HCT116 (cell line): ENCODE measurements around the gene SLFN14. TPM values are rescaled to one million over a fixed set of nuclear protein-coding genes. Genes with fewer than 3 reads are reported as not detected.

Experiments
- ATAC-seq: fragments of 200-7000 bp; cut with Tn5 transposase; 2 replicates; pipeline ENCODE4 v1.9.1; 2020; ENCODE audit warnings: mild to moderate bottlenecking, moderate library complexity
- BruUV-seq: library from RNA; stranded (reverse); fragments of 400-500 nt; replicated peaks from 2 replicates; lab custom pipeline; 2021; lab: Mats Ljungman, UMichigan
- CTCF ChIA-PET: fragments of 300-600 bp; sonication (Branson Sonifier 250); formaldehyde crosslinking; loops from one replicate; lab custom pipeline; 2021; ENCODE audit warnings: antibody characterized with exemption; lab: Charles Lee
- POLR2A ChIA-PET: fragments of 300-600, 350-600 bp; sonication (Branson Sonifier 250); formaldehyde crosslinking; loops from one replicate; lab custom pipeline; 2021; ENCODE audit warnings: antibody characterized with exemption; lab: Charles Lee
- RAD21 ChIA-PET, 2 experiments: fragments of 300-600 bp; sonication (Branson Sonifier 250); formaldehyde crosslinking; loops; one replicate each; lab custom pipeline; 2023; ENCODE audit warnings: low total read pairs in 2 of 2; ENCODE audit not compliant: uncharacterized antibody in 2 of 2, unreplicated experiment in 2 of 2, low non-redundant PET in 1 of 2; lab: Charles Lee
- DNase-seq: peaks from one replicate; pipeline ENCODE4 v3.0.0-alpha.2; 2010; ENCODE audit warnings: low read depth, low spot score
- H2AFZ ChIP-seq: fragments of 200-600 bp; shearing (Covaris generic), sonication (generic); 2 replicates; pipeline ENCODE4 v1.6.1; 2017; ENCODE audit warnings: low read depth, mixed run types, mixed read lengths, antibody characterized with exemption, low read length; ENCODE audit not compliant: poor library complexity, severe bottlenecking
- H3K27ac ChIP-seq: 2 replicates; pipeline ENCODE4 v1.5.1; 2012; ENCODE audit warnings: low read depth, low read length
- H3K27me3 ChIP-seq: fragments of 200-600 bp; sonication (generic); 2 replicates; pipeline ENCODE4 v1.6.1; 2016; ENCODE audit warnings: mixed run types, low read length, mixed read lengths; ENCODE audit not compliant: insufficient read depth
- H3K36me3 ChIP-seq, 2 experiments: fragments of 200-500 bp in 1 of 2; fragments of 200-600 bp in 1 of 2; sonication (Bioruptor generic) in 1 of 2; sonication (generic) in 1 of 2; 2 replicates each; pipeline versions ENCODE4 v1.5.1 to v1.6.1; 2014 to 2016; ENCODE audit warnings: low read length in 2 of 2, inconsistent platforms in 1 of 2, mixed read lengths in 1 of 2, mixed run types in 1 of 2; ENCODE audit not compliant: insufficient read depth in 2 of 2, control insufficient read depth in 1 of 2
- H3K4me1 ChIP-seq, 2 experiments: fragments of 200-600 bp in 1 of 2; sonication (generic) in 1 of 2; 2 replicates each; pipeline versions ENCODE4 v1.5.1 to v1.6.1; 2012 to 2017; ENCODE audit warnings: low read length in 2 of 2, inconsistent platforms in 1 of 2, mild to moderate bottlenecking in 1 of 2, mixed read lengths in 1 of 2, mixed run types in 1 of 2, moderate library complexity in 1 of 2; ENCODE audit not compliant: insufficient read depth in 2 of 2, control insufficient read depth in 1 of 2
- H3K4me2 ChIP-seq: fragments of 200-600 bp; sonication (generic); 2 replicates; pipeline ENCODE4 v1.6.1; 2017; ENCODE audit warnings: mixed run types, low read length, mixed read lengths
- H3K4me3 ChIP-seq, 2 experiments: fragments of 200-600 bp in 1 of 2; sonication (generic) in 1 of 2; replicated peaks in 1 of 2; 2 replicates each; pipeline ENCODE4 v1.5.1; 2011 to 2016; ENCODE audit warnings: low read length in 2 of 2, control low read depth in 1 of 2, low read depth in 1 of 2, mild to moderate bottlenecking in 1 of 2, mixed read lengths in 1 of 2, mixed run types in 1 of 2
- H3K79me2 ChIP-seq: fragments of 200-600 bp; sonication (generic); 2 replicates; pipeline ENCODE4 v1.6.1; 2017; ENCODE audit warnings: mild to moderate bottlenecking, mixed run types, low read length, moderate library complexity, mixed read lengths; ENCODE audit not compliant: insufficient read depth
- H3K9ac ChIP-seq: fragments of 200-600 bp; sonication (generic); 2 replicates; pipeline ENCODE4 v1.6.1; 2016; ENCODE audit warnings: low read length, mixed read lengths
- H3K9me2 ChIP-seq: fragments of 200-600 bp; sonication (generic), shearing (Covaris generic); 2 replicates; pipeline ENCODE4 v1.6.1; 2017; ENCODE audit warnings: mixed run types, mild to moderate bottlenecking, moderate library complexity; ENCODE audit not compliant: insufficient read depth
- H3K9me3 ChIP-seq, 2 experiments: fragments of 200-500 bp in 1 of 2; fragments of 200-600 bp in 1 of 2; sonication (Bioruptor generic) in 1 of 2; sonication (generic) in 1 of 2; 2 replicates each; pipeline ENCODE4 v1.6.1; 2014 to 2017; ENCODE audit warnings: low read length in 2 of 2, mixed read lengths in 2 of 2, inconsistent platforms in 1 of 2, low read depth in 1 of 2, mild to moderate bottlenecking in 1 of 2, mixed run types in 1 of 2, moderate library complexity in 1 of 2; ENCODE audit not compliant: control insufficient read depth in 1 of 2, insufficient read depth in 1 of 2
- H4K20me1 ChIP-seq: fragments of 200-600 bp; sonication (generic), shearing (Covaris generic); 2 replicates; pipeline ENCODE4 v1.6.1; 2017; ENCODE audit warnings: mixed run types, mild to moderate bottlenecking, moderate library complexity; ENCODE audit not compliant: insufficient read depth
- CBX3 ChIP-seq: IDR thresholded peaks from 2 replicates; pipeline ENCODE4 v1.6.1; 2012; ENCODE audit warnings: low read depth
- EZH2 ChIP-seq: fragments of 200-600 bp; sonication (generic); IDR thresholded peaks from 2 replicates; pipeline ENCODE4 v1.6.1; 2017; ENCODE audit warnings: antibody characterized with exemption, mixed run types
- EZH2phosphoT487 ChIP-seq: fragments of 200-600 bp; IDR thresholded peaks from 2 replicates; pipeline ENCODE4 v1.6.1; 2018; ENCODE audit warnings: antibody characterized with exemption, borderline replicate concordance
- FOSL1 ChIP-seq: IDR thresholded peaks from 2 replicates; pipeline ENCODE4 v1.6.1; 2012; ENCODE audit warnings: low read depth
- POLR2AphosphoS5 ChIP-seq: IDR thresholded peaks from 2 replicates; pipeline ENCODE4 v1.6.1; 2011; ENCODE audit warnings: mild to moderate bottlenecking, low read depth, low read length, moderate library complexity
- SP1 ChIP-seq: IDR thresholded peaks from 2 replicates; pipeline ENCODE4 v1.6.1; 2012; ENCODE audit warnings: low read depth
- TCF7L2 ChIP-seq: IDR thresholded peaks from 2 replicates; pipeline ENCODE4 v1.7.0; 2011; ENCODE audit warnings: borderline replicate concordance, inconsistent platforms; ENCODE audit not compliant: insufficient read depth, insufficient read length; ENCODE audit errors: extremely low read depth
- YY1 ChIP-seq: IDR thresholded peaks from 2 replicates; pipeline ENCODE4 v1.6.1; 2011; ENCODE audit warnings: low read length, low read depth, moderate library complexity, mild to moderate bottlenecking; ENCODE audit not compliant: insufficient replicate concordance; ENCODE audit errors: extremely low read depth
- intact Hi-C: fragments of 100-400 bp; cut with micrococcal nuclease; formaldehyde crosslinking; loops from 2 replicates; pipeline ENCODE4 v1.10.0; 2022
- total RNA-seq: library from RNA; stranded (reverse); gene quantifications from one replicate; pipeline ENCODE4 v1.2.1, GENCODE V29; 2021; ENCODE audit not compliant: unreplicated experiment
- TF ChIP-seq, protein P1 (sequence below), 3 experiments: fragments of 200-600 bp in 1 of 3; sonication (generic) in 1 of 3; IDR thresholded peaks in 2 of 3; conservative IDR thresholded peaks in 1 of 3; 2 replicates each; pipeline ENCODE4 v1.5.1; 2012 to 2017; ENCODE audit warnings: low read depth in 2 of 3, low read length in 2 of 3, antibody characterized with exemption in 1 of 3, borderline replicate concordance in 1 of 3, control low read depth in 1 of 3, mild to moderate bottlenecking in 1 of 3, mixed read lengths in 1 of 3, mixed run types in 1 of 3, moderate library complexity in 1 of 3; ENCODE audit not compliant: insufficient read depth in 1 of 3
- TF ChIP-seq, protein P2 (sequence below): IDR thresholded peaks from 2 replicates; pipeline ENCODE4 v1.6.1; 2011; ENCODE audit warnings: mild to moderate bottlenecking, low read length, moderate library complexity; ENCODE audit not compliant: insufficient replicate concordance; ENCODE audit errors: extremely low read depth
- TF ChIP-seq, protein P3 (sequence below): IDR thresholded peaks from 2 replicates; pipeline ENCODE4 v1.6.1; 2012
- TF ChIP-seq, protein P4 (sequence below): IDR thresholded peaks from 2 replicates; pipeline ENCODE4 v1.6.1; 2012

The SLFN14 gene
- total RNA-seq, 1 experiment from 2014 or later = not detected

DNA sequence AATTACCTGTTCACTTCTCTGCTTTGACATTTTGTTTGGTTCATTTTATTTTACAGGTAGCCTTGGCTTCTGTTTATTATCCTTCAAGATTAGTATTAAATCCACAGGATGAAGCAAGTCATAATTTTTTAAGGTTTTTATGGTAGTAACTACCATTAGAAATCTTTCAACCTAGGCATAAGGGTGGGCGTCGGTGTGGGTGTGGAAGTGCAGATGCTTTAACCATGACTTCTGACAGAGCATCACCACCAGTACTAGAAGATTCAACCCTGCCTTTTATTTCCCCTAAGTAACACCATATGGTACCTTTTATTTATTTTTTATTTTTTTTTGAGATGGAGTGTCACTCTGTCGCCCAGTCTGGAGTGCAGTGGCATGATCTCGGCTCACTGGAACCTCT is 49.2 kb upstream of the SLFN14 start:
- no peak for DNase-seq

More for the DNA sequence above, 49.2 kb upstream of the SLFN14 start:
- no peaks in the 10 kb centered on the region for H3K9me3 ChIP-seq
- H3K4me2 ChIP-seq = no peak overlapping the region
- ATAC-seq = no peak
- H3K27ac ChIP-seq = no peak overlapping the region
- ChIA-PET CTCF (no interaction called here), RAD21 (no interaction called here), POLR2A (no interaction called here)
- peaks cover 19% of the 10 kb centered on the region for H3K79me2 ChIP-seq
- TF ChIP-seq CBX3 (no peak), YY1 (no peak), POLR2AphosphoS5 (no peak), EZH2phosphoT487 (no peak), SP1 (no peak), TCF7L2 (no peak), EZH2 (no peak), FOSL1 (no peak)
- TF ChIP-seq, protein P1, sequence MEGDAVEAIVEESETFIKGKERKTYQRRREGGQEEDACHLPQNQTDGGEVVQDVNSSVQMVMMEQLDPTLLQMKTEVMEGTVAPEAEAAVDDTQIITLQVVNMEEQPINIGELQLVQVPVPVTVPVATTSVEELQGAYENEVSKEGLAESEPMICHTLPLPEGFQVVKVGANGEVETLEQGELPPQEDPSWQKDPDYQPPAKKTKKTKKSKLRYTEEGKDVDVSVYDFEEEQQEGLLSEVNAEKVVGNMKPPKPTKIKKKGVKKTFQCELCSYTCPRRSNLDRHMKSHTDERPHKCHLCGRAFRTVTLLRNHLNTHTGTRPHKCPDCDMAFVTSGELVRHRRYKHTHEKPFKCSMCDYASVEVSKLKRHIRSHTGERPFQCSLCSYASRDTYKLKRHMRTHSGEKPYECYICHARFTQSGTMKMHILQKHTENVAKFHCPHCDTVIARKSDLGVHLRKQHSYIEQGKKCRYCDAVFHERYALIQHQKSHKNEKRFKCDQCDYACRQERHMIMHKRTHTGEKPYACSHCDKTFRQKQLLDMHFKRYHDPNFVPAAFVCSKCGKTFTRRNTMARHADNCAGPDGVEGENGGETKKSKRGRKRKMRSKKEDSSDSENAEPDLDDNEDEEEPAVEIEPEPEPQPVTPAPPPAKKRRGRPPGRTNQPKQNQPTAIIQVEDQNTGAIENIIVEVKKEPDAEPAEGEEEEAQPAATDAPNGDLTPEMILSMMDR (IDR thresholded peaks at IDR 0.05 in 2 of 3, conservative IDR thresholded peaks at IDR 0.05 in 1 of 3; ENCODE audit: borderline replicate concordance in 1 of 3, insufficient read depth in 1 of 3, low read depth in 2 of 3, low read length in 2 of 3) = no peak
- TF ChIP-seq, protein P2, sequence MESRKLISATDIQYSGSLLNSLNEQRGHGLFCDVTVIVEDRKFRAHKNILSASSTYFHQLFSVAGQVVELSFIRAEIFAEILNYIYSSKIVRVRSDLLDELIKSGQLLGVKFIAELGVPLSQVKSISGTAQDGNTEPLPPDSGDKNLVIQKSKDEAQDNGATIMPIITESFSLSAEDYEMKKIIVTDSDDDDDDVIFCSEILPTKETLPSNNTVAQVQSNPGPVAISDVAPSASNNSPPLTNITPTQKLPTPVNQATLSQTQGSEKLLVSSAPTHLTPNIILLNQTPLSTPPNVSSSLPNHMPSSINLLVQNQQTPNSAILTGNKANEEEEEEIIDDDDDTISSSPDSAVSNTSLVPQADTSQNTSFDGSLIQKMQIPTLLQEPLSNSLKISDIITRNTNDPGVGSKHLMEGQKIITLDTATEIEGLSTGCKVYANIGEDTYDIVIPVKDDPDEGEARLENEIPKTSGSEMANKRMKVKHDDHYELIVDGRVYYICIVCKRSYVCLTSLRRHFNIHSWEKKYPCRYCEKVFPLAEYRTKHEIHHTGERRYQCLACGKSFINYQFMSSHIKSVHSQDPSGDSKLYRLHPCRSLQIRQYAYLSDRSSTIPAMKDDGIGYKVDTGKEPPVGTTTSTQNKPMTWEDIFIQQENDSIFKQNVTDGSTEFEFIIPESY = no peak
- TF ChIP-seq, protein P3, sequence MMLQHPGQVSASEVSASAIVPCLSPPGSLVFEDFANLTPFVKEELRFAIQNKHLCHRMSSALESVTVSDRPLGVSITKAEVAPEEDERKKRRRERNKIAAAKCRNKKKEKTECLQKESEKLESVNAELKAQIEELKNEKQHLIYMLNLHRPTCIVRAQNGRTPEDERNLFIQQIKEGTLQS = no peak
- TF ChIP-seq, protein P4, sequence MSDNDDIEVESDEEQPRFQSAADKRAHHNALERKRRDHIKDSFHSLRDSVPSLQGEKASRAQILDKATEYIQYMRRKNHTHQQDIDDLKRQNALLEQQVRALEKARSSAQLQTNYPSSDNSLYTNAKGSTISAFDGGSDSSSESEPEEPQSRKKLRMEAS = no peak
- H3K9me2 ChIP-seq = no peaks in the 10 kb centered on the region
- H2AFZ ChIP-seq = no peak overlapping the region
- BruUV-seq = no TSS peak
- no peak overlapping the region for H3K4me3 ChIP-seq
- peaks cover 20 to 41% of the 10 kb centered on the region in 2 experiments; a peak in 3 of 4 replicates for H3K36me3 ChIP-seq
- H3K4me1 ChIP-seq = no peaks in the 10 kb centered on the region
- H3K27me3 ChIP-seq = no peaks in the 10 kb centered on the region
- intact Hi-C loops = loop anchor here (10.0 kb wide), 1 partner anchor 195 kb away; the partner anchor contains the start of gene TAF15
- H3K9ac ChIP-seq = no peak overlapping the region
- 0 out of 2 replicates have a peak, but pooled peaks cover 4% of the 10 kb centered on the region for H4K20me1 ChIP-seq
